ENCODE measurements around the gene FBXL13.
"Not testable (repeated sequence)": the region's sequence is repeated elsewhere in the genome, so short reads cannot be mapped to it uniquely, and the experiment has no call there.

DNA sequence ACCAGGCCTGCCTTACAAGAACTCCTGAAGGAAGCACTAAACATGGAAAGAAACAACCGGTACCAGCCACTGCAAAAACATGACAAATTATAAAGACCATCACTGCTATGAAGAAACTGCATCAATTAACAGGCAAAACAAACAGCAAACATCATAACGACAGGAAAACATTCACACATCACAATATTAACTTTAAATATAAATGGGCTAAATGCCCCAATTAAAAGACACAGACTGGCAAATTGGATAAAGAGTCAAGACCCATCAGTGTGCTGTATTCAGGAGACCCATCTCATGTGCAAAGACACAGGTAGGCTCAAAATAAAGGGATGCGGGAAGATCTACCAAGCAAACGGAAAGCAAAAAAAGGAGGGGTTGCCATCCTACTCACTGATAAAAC lies 120.2 kb downstream of the FBXL13 start:
- TF ChIP-seq, protein P1, sequence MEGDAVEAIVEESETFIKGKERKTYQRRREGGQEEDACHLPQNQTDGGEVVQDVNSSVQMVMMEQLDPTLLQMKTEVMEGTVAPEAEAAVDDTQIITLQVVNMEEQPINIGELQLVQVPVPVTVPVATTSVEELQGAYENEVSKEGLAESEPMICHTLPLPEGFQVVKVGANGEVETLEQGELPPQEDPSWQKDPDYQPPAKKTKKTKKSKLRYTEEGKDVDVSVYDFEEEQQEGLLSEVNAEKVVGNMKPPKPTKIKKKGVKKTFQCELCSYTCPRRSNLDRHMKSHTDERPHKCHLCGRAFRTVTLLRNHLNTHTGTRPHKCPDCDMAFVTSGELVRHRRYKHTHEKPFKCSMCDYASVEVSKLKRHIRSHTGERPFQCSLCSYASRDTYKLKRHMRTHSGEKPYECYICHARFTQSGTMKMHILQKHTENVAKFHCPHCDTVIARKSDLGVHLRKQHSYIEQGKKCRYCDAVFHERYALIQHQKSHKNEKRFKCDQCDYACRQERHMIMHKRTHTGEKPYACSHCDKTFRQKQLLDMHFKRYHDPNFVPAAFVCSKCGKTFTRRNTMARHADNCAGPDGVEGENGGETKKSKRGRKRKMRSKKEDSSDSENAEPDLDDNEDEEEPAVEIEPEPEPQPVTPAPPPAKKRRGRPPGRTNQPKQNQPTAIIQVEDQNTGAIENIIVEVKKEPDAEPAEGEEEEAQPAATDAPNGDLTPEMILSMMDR (IDR thresholded peaks at IDR 0.05) = not testable (repeated sequence)
- TF ChIP-seq POLR2AphosphoS5 (IDR thresholded peaks at IDR 0.05; ENCODE audit: low read depth, low read length); SIN3A (IDR thresholded peaks at IDR 0.05; ENCODE audit: borderline replicate concordance, insufficient read depth, low read depth, low read length); TCF7L2 (IDR thresholded peaks at IDR 0.05; ENCODE audit: low read depth, low read length): not testable (repeated sequence)
- TF ChIP-seq, protein P2, sequence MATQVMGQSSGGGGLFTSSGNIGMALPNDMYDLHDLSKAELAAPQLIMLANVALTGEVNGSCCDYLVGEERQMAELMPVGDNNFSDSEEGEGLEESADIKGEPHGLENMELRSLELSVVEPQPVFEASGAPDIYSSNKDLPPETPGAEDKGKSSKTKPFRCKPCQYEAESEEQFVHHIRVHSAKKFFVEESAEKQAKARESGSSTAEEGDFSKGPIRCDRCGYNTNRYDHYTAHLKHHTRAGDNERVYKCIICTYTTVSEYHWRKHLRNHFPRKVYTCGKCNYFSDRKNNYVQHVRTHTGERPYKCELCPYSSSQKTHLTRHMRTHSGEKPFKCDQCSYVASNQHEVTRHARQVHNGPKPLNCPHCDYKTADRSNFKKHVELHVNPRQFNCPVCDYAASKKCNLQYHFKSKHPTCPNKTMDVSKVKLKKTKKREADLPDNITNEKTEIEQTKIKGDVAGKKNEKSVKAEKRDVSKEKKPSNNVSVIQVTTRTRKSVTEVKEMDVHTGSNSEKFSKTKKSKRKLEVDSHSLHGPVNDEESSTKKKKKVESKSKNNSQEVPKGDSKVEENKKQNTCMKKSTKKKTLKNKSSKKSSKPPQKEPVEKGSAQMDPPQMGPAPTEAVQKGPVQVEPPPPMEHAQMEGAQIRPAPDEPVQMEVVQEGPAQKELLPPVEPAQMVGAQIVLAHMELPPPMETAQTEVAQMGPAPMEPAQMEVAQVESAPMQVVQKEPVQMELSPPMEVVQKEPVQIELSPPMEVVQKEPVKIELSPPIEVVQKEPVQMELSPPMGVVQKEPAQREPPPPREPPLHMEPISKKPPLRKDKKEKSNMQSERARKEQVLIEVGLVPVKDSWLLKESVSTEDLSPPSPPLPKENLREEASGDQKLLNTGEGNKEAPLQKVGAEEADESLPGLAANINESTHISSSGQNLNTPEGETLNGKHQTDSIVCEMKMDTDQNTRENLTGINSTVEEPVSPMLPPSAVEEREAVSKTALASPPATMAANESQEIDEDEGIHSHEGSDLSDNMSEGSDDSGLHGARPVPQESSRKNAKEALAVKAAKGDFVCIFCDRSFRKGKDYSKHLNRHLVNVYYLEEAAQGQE (IDR thresholded peaks at IDR 0.05; ENCODE audit: insufficient read depth in 1 of 2, low read depth in 2 of 2, low read length in 1 of 2) = not testable (repeated sequence)
